HFF-Myc (cell line): ENCODE measurements around the gene PPP1R16B.

Experiments
- DNase-seq: peaks from one replicate; pipeline ENCODE4 v3.0.0-alpha.2; 2011; ENCODE audit warnings: low read depth; ENCODE audit errors: extremely low read depth
- H3K4me3 ChIP-seq: replicated peaks from 2 replicates; pipeline ENCODE4 v1.5.1; 2011; ENCODE audit warnings: low read depth, mild to moderate bottlenecking, control low read depth, low read length
- TF ChIP-seq, protein P1 (sequence below): IDR thresholded peaks from 2 replicates; pipeline ENCODE4 v1.5.1; 2012; ENCODE audit warnings: mild to moderate bottlenecking, low read depth, low read length, control low read depth; ENCODE audit errors: missing control alignments

The PPP1R16B gene

GRCh38 chr20:38937978-38938473 lies 132.5 kb downstream of the PPP1R16B start:
- DNase-seq = no peak
- no peak overlapping the region for H3K4me3 ChIP-seq
- TF ChIP-seq, protein P1, sequence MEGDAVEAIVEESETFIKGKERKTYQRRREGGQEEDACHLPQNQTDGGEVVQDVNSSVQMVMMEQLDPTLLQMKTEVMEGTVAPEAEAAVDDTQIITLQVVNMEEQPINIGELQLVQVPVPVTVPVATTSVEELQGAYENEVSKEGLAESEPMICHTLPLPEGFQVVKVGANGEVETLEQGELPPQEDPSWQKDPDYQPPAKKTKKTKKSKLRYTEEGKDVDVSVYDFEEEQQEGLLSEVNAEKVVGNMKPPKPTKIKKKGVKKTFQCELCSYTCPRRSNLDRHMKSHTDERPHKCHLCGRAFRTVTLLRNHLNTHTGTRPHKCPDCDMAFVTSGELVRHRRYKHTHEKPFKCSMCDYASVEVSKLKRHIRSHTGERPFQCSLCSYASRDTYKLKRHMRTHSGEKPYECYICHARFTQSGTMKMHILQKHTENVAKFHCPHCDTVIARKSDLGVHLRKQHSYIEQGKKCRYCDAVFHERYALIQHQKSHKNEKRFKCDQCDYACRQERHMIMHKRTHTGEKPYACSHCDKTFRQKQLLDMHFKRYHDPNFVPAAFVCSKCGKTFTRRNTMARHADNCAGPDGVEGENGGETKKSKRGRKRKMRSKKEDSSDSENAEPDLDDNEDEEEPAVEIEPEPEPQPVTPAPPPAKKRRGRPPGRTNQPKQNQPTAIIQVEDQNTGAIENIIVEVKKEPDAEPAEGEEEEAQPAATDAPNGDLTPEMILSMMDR = no peak

- TF ChIP-seq, protein P1 = no peak
- DNase-seq = no peak
- H3K4me3 ChIP-seq = no peak overlapping the region
Measured at GRCh38 chr20:38939686-38940085, 134.2 kb downstream of the PPP1R16B start.

DNA sequence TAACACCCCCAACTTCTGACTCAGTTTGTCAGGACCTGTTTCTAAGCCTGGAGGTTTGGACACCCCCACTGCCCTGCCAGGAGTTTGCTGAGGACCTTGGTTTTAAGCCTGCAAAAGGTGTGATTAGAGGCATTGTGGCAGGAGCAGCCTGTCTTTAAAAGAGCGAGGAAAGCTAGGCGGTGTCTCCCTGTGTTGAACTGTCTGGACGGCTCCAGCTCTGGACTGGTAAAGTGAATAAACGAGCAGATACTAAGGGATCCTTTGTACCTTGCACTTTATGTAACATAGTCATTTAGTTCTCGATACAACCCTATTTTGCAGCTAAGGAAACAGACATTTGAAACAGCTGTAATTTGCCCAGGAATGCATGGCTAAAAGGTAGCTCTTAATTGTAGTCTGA lies 135.1 kb downstream of the PPP1R16B start:
- H3K4me3 ChIP-seq = no peak overlapping the region
- no peak for DNase-seq
- TF ChIP-seq, protein P1 = no peak

DNA sequence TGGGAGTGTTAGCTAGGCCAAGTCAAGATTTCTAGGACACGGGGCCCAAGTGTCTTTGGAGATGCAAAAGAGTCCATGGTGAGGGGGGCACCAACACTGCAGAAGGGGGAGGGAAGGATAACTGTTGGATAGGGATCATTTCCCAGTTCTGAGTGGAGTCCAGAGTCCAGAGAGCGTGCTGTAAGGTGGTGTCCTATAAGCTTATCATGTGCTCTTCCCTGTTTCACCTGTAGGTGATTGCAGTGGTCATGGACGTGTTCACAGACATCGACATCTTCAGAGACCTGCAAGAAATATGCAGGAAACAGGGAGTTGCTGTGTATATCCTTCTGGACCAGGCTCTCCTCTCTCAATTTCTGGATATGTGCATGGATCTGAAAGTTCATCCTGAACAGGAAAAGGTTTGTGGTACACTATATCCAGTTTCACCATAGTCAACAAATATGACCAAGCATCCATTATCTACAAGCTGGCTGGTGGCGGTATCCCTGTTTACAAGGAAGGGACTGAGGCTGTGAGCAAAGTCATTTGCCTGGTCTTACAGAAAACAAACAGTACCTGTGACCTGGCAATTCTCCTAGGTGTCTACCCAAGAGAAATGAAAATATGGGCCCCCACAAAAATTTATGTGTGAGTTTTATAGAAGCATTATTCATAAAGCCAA lies 136.4 kb downstream of the PPP1R16B start:
- no peak for DNase-seq
- TF ChIP-seq, protein P1 = no peak
- H3K4me3 ChIP-seq = no peak overlapping the region

DNA sequence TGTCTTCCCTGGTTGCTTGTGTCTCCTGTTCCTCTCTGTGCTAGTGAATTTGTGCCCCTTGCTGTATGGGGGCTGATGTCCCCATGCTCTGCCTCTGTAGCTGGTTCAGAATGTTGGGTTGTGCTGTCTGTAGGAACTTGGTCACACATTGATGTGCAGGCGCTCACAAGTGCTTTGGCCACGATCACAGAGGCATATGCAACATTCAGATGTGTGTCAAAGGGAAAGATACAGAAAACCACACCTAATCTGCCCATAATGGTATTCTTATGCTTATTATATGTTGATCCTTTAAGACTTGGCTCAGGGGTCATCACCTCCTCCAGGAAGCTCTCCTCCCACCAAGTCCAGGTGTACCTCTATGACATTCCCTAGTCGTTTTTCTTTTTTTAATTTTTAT lies 139.5 kb downstream of the PPP1R16B start:
- no peak overlapping the region for H3K4me3 ChIP-seq
- TF ChIP-seq, protein P1 = no peak
- DNase-seq = no peak

GRCh38 chr20:38946836-38947235 lies 141.3 kb downstream of the PPP1R16B start:
- TF ChIP-seq, protein P1 = no peak
- H3K4me3 ChIP-seq = no peak overlapping the region
- no peak for DNase-seq
